GM23248 (cell line): ENCODE data around the gene DAND5. TPM values are rescaled to one million over a fixed set of nuclear protein-coding genes. Genes with fewer than 3 reads are reported as not detected.

ENCODE experiments used
- DNase-seq: peaks from one replicate; pipeline ENCODE4 v3.0.0-alpha.2; 2015
- H2AFZ ChIP-seq: fragments of 200-600 bp; sonication (generic); 2 replicates; pipeline ENCODE4 v1.6.1; 2016; ENCODE audit warnings: antibody characterized with exemption
- H3F3A ChIP-seq: fragments of 200-600 bp; sonication (generic); 2 replicates; pipeline ENCODE4 v1.6.1; 2016; ENCODE audit warnings: mild to moderate bottlenecking, antibody characterized with exemption, mixed run types; ENCODE audit not compliant: insufficient read depth
- H3K27ac ChIP-seq: fragments of 200-600 bp; sonication (generic); 2 replicates; pipeline ENCODE4 v1.5.1; 2016; ENCODE audit warnings: mild to moderate bottlenecking
- H3K27me3 ChIP-seq: fragments of 200-600 bp; sonication (generic); replicated peaks from 2 replicates; pipeline ENCODE4 v1.6.1; 2016; ENCODE audit warnings: mild to moderate bottlenecking; ENCODE audit not compliant: insufficient read depth
- H3K36me3 ChIP-seq: fragments of 200-600 bp; sonication (generic); 2 replicates; pipeline ENCODE4 v1.6.1; 2016; ENCODE audit warnings: low read depth, mild to moderate bottlenecking
- H3K4me1 ChIP-seq: fragments of 200-600 bp; sonication (generic); 2 replicates; pipeline ENCODE4 v1.6.1; 2016; ENCODE audit warnings: mild to moderate bottlenecking; ENCODE audit not compliant: insufficient read depth
- H3K4me2 ChIP-seq: fragments of 200-600 bp; sonication (generic); one replicate; pipeline ENCODE4 v1.6.1; 2016; ENCODE audit warnings: mild to moderate bottlenecking; ENCODE audit not compliant: unreplicated experiment
- H3K4me3 ChIP-seq: fragments of 200-600 bp; sonication (generic); 2 replicates; pipeline ENCODE4 v1.5.1; 2016; ENCODE audit warnings: mild to moderate bottlenecking
- H3K79me2 ChIP-seq: fragments of 200-600 bp; sonication (generic); 2 replicates; pipeline ENCODE4 v1.6.1; 2016; ENCODE audit warnings: mild to moderate bottlenecking; ENCODE audit not compliant: insufficient read depth
- H3K9ac ChIP-seq: fragments of 200-600 bp; sonication (generic); 2 replicates; pipeline ENCODE4 v1.6.1; 2016; ENCODE audit warnings: mild to moderate bottlenecking
- H3K9me2 ChIP-seq: fragments of 200-600 bp; sonication (generic); 2 replicates; pipeline ENCODE4 v1.6.1; 2016; ENCODE audit warnings: mixed run types, mild to moderate bottlenecking, moderate library complexity; ENCODE audit not compliant: insufficient read depth
- H3K9me3 ChIP-seq: fragments of 200-600 bp; sonication (generic); one replicate; pipeline ENCODE4 v1.6.1; 2017; ENCODE audit warnings: low read depth
- H4K20me1 ChIP-seq: fragments of 200-600 bp; sonication (generic); 2 replicates; pipeline ENCODE4 v1.6.0; 2016; ENCODE audit not compliant: insufficient read depth
- EZH2 ChIP-seq: fragments of 200-600 bp; sonication (generic); IDR thresholded peaks from 2 replicates; pipeline ENCODE4 v1.6.1; 2018; ENCODE audit warnings: antibody characterized with exemption, mild to moderate bottlenecking; ENCODE audit not compliant: insufficient read depth, poor library complexity, severe bottlenecking
- EZH2phosphoT487 ChIP-seq: fragments of 200-600 bp; sonication (generic); IDR thresholded peaks from 2 replicates; pipeline ENCODE4 v1.6.1; 2018; ENCODE audit warnings: antibody characterized with exemption, moderate library complexity, mild to moderate bottlenecking, low read depth; ENCODE audit not compliant: insufficient read depth
- WGBS, 2 experiments: methylation state at CpG; one replicate each; pipeline ENCODE4 v1.1.6; 2015 to 2017; ENCODE audit warnings: low lambda C conversion rate in 2 of 2, low coverage in 1 of 2; ENCODE audit errors: missing lambda C conversion rate in 2 of 2; 5-methylcytosine and 5-hydroxymethylcytosine counted together
- in situ Hi-C: fragments of 300-500 bp; cut with MboI; formaldehyde crosslinking; loops from 2 replicates; pipeline ENCODE4 v1.15.0; 2020
- polyA plus RNA-seq: library from polyadenylated mRNA; unstranded; fragments of >200 nt; fragmentation: Nextera tagmentation; extraction: Ambion mirVana; gene quantifications from 2 replicates; pipeline ENCODE4 v1.2.1, GENCODE V29; 2016
- total RNA-seq: library from RNA; depleted of rRNA; stranded (reverse); fragments of >200 nt; shearing (Covaris generic); gene quantifications from 2 replicates; pipeline ENCODE4 v1.2.3, GENCODE V29; 2014

DAND5 gene
- total and polyA plus RNA-seq, 2 experiments from 2014 or later, result not detected

DNA sequence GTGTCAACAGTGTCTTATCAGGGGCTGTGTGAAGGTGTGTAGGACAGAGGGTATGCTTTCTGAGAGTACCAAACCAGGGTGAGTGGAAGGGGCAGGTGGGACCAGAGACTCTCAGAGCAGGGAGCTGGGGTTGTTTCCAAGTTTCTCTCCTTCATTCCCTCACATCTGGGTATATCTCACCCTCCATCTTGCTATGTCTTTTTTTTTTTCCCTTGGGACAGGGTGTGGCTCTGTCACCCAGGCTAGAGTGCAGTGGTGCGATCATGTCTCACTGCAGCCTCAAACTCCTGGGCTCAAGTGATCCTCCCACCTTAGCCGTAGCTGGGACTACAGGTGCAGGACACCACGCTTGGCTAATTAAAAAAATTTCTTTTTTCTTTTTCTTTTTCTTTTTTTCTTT, 10.6 kb downstream of the DAND5 start:
- Histone ChIP-seq H3K9me2 (no peaks in the 10 kb centered on the region), H3K4me1 (0 out of 2 replicates have a peak, but pooled peaks cover 5% of the 10 kb centered on the region), H2AFZ (no peak overlapping the region), H3K4me2 (no peak overlapping the region), H3K36me3 (no peaks in the 10 kb centered on the region), H3K9me3 (no peaks in the 10 kb centered on the region), H3K27me3 (no peaks in the 10 kb centered on the region), H3K9ac (no peak overlapping the region), H3K4me3 (no peak overlapping the region), H3F3A (no peaks in the 10 kb centered on the region), H3K27ac (no peak overlapping the region), H4K20me1 (no peaks in the 10 kb centered on the region), H3K79me2 (no peaks in the 10 kb centered on the region)
- WGBS, 2 experiments, result 72 to 80% methylated on average over 3 of the region's 3 CpGs
- no peak for TF ChIP-seq EZH2
- TF ChIP-seq EZH2phosphoT487, result no peak
- no peak for DNase-seq
- in situ Hi-C loops, result loop anchor here (10.0 kb wide), 2 partner anchors 115 to 285 kb away; no protein-coding TSS in a partner anchor

DNA sequence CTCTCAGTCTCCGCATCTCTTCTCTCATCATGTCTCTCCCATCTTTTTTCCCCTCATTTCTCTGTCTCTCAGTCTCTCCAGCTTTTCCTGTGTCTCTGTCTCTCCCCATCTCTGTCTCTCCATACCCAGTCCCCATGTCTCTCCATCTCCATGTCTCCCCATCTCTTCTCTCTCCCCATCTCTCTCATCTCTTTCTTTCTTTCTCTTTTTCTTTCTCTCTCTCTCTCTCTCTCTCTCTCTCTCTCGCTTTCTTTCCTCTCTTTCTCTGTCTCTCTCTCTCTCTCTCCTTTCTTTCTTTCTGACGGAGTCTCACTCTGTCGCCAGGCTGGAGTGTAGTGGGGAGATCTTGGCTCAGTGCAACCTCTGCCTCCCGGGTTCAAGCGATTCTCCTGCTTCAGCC, 13.3 kb downstream of the DAND5 start:
- WGBS, 2 experiments, result 91 to 93% methylated on average over 6 of the region's 6 CpGs
- Histone ChIP-seq H3K4me1 (0 out of 2 replicates have a peak, but pooled peaks cover 11% of the 10 kb centered on the region), H3K9ac (peak overlapping the region; percentile 72; the same call in 1 of the 2 replicates), H3K9me3 (no peaks in the 10 kb centered on the region), H3K4me3 (no peak overlapping the region), H3K9me2 (no peaks in the 10 kb centered on the region), H3K79me2 (no peaks in the 10 kb centered on the region), H3K27me3 (no peaks in the 10 kb centered on the region), H3F3A (no peaks in the 10 kb centered on the region), H2AFZ (peak overlapping the region; percentile 83; the same call in 1 of the 2 replicates), H3K4me2 (no peak overlapping the region), H3K27ac (no peak overlapping the region), H4K20me1 (no peaks in the 10 kb centered on the region), H3K36me3 (no peaks in the 10 kb centered on the region)
- in situ Hi-C loops, result loop anchor here (10.0 kb wide), 1 partner anchor 112 kb away; no protein-coding TSS in a partner anchor
- TF ChIP-seq EZH2phosphoT487, result no peak
- no peak for TF ChIP-seq EZH2
- no peak for DNase-seq

DNA sequence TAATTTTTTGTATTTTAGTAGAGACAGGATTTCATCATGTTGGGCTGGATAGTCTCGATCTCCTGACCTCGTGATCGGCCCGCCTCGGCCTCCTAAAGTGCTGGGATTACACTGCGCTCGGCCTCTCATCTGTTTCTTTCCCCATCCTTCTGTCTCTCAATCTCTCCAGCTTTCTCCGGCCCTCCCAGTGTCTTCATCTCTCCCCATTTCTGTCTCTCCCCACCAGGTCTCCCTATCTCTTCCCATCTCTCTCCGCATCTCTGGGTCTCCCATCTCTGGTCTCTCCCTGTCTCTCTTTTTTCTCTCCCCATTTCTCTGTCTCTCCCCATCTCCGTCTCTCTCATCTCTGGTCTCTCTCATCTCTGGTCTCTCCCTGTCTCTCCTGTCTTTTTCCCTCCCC, 13.7 kb downstream of the DAND5 start:
- Histone ChIP-seq H3K27ac (no peak overlapping the region), H3K4me3 (peak overlapping the region; percentile 65), H2AFZ (peak overlapping the region; percentile 83), H3K9me2 (no peaks in the 10 kb centered on the region), H3K27me3 (no peaks in the 10 kb centered on the region), H3F3A (no peaks in the 10 kb centered on the region), H3K9me3 (no peaks in the 10 kb centered on the region), H4K20me1 (no peaks in the 10 kb centered on the region), H3K4me2 (peak overlapping the region; percentile 68), H3K36me3 (no peaks in the 10 kb centered on the region), H3K4me1 (0 out of 2 replicates have a peak, but pooled peaks cover 11% of the 10 kb centered on the region), H3K9ac (peak overlapping the region; percentile 72), H3K79me2 (no peaks in the 10 kb centered on the region)
- 49 to 52% methylated on average over 9 to 10 of the region's 10 CpGs for WGBS, 2 experiments
- in situ Hi-C loops, result loop anchor here (10.0 kb wide), 1 partner anchor 112 kb away; no protein-coding TSS in a partner anchor
- DNase-seq, result no peak
- TF ChIP-seq EZH2 (no peak), EZH2phosphoT487 (no peak)

DNA sequence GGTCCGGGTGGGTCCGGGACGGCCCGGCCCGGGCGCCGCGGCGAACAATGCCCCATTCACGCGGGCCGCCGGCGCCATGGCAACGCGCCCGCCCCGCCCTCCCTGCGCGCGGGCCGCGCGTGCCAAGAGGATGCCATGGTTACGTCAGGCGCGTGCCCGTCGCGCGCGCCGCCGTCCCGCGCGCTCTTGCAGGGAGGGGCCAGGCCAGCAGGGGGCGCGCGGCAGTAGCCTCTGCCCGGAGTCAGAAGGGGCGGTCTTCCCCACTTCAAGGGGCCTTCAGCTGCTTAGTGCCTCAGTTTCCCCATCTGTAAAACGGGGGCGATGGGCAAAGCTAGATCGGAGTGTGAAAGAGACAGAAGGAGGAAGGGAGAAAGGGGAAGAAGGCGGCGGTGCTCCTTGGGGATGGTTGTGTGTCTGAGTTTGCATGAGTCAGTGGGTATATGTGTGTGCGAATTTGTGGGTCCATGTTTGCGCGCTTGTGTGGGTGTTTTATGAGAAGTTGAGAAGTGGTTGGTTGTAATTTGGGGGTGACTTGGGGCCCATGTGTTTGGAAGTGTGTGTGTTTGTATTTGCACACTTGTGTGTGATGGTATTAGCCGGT, 14.3 kb downstream of the DAND5 start:
- in situ Hi-C loops, result loop anchor here (10.0 kb wide), 1 partner anchor 111 kb away; no protein-coding TSS in a partner anchor
- H3K9me2 ChIP-seq, result no peaks in the 10 kb centered on the region
- H2AFZ ChIP-seq, result peak overlapping the region; percentile 83
- H3K36me3 ChIP-seq, result no peaks in the 10 kb centered on the region
- H3K4me2 ChIP-seq, result peak overlapping the region; percentile 68
- no peaks in the 10 kb centered on the region for H3K9me3 ChIP-seq
- H3K27me3 ChIP-seq, result no peaks in the 10 kb centered on the region
- peak overlapping the region; percentile 72 for H3K9ac ChIP-seq
- H4K20me1 ChIP-seq, result no peaks in the 10 kb centered on the region
- H3F3A ChIP-seq, result no peaks in the 10 kb centered on the region
- WGBS, 2 experiments, result 11 to 19% methylated on average over 27 to 50 of the region's 51 CpGs
- peak overlapping the region; percentile 65 for H3K4me3 ChIP-seq
- H3K4me1 ChIP-seq, result 0 out of 2 replicates have a peak, but pooled peaks cover 11% of the 10 kb centered on the region
- H3K79me2 ChIP-seq, result no peaks in the 10 kb centered on the region
- DNase-seq, result peak; percentile 87
- no peak overlapping the region for H3K27ac ChIP-seq
- TF ChIP-seq EZH2phosphoT487 (no peak), EZH2 (no peak)
